Measurements from ENCODE around the gene PRKX.

- TF ChIP-seq POLR2A (IDR thresholded peaks at IDR 0.05) = no peak
- TF ChIP-seq CTCF (IDR thresholded peaks at IDR 0.05) = no peak
- TF ChIP-seq POLR2AphosphoS5 (IDR thresholded peaks at IDR 0.05) = no peak
These were observed 4.4 kb upstream of the PRKX start for GRCh38 chrX:3717742-3718420.

All from transverse colon (tissue), 4 donors.